NOMO-1 treated with dmso at 0.1 percent for 144 hours (cell line): ENCODE data around the gene SNAPC5.
A peak's percentile ranks its signal among the peaks of the same experiment; 100 is the strongest.
"Not testable (repeated sequence)": the region's sequence is repeated elsewhere in the genome, so short reads cannot be mapped to it uniquely, and the experiment has no call there.

ENCODE experiments used
- DNase-seq: peaks from one replicate; lab custom pipeline; 2025; ENCODE audit not compliant: unreplicated experiment; lab: John Stamatoyannopoulos, UW

Gene SNAPC5

DNA sequence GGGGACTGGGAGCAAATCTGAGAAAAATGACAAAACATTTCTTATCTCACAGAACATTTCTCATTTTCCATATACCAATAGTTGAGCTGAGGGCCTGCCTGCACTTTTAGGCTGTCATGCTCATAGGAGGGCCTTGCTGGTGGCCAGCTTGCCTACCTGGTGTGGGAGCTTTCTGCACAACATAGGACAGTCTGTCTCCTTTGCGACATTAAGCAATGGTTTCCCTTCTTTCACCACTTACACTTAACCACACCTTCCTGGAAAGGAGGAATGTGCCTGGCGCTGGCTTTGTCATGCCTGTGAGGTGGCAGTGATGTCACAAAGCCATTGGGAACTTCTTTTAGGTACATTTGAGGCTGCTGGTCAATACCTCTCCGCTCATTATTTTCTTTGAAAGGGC, 5.7 kb downstream of the SNAPC5 start:
- DNase-seq, result no peak

DNA sequence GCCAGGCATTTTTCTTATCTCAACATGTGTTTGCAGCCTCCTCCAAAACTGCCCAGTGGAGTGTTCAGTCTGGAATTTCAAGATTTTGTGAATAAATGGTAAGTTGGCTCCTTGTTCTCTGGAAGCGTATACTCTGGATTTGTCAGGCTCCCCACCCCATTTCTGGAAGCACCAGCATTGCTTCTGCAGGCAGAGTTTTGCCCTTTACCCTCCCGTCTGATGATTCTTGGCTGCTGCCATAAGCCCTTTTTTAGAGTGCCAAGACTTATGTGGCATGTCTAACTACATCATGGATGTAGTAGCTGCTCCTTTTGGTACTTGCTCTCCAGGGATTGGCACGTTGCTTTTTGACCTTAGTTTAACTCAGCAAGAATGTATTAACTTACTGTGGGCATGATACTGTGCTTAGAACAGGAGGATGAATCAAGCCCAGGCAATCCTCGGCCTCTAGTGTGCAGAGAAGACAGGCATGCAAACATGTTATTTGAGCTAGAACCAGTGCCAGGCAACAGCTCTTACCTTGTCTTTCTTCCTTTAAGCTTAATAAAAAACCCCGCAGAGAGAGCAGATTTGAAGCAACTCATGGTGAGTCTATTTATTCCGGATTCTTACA, 8.3 kb downstream of the SNAPC5 start:
- DNase-seq, result no peak

DNA sequence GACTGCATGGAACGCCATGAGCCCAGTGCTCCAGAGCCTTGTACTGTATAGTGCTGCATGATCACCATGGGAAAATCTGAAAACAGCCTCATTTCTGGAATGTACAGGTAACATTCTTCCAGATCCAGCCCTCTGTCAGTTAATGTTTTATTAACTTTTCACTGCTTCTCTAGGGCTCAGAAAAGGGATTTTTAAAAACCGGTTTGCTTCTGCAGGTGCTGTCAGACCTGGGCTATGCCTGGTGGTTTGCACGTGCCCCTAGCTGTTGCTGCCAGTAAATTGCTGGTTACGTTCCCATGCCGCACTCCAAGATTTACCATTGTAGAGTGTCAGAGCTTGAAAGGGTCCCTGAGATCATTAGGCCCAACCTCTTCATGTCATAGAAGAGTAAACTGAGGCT, 9.0 kb downstream of the SNAPC5 start:
- no peak for DNase-seq

DNA sequence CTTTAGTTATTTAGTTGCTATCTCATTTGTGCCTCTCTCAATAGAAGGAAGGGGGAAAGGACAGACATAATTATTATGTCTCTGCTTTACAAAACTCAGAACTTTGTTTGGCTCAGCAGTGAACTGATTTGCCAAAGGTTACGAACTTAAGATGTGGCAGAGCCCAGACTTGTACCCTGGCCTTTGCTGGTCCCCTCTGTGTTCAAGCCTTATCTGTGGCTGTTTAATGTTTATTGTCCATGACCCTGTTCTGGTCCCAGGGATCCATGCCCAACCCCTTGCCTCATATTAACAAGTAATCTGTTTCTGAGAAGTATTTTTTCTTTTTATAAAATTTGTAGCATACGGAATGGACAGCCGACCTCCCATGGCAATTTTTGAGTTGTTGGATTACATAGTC, 10.7 kb downstream of the SNAPC5 start:
- no peak for DNase-seq

DNA sequence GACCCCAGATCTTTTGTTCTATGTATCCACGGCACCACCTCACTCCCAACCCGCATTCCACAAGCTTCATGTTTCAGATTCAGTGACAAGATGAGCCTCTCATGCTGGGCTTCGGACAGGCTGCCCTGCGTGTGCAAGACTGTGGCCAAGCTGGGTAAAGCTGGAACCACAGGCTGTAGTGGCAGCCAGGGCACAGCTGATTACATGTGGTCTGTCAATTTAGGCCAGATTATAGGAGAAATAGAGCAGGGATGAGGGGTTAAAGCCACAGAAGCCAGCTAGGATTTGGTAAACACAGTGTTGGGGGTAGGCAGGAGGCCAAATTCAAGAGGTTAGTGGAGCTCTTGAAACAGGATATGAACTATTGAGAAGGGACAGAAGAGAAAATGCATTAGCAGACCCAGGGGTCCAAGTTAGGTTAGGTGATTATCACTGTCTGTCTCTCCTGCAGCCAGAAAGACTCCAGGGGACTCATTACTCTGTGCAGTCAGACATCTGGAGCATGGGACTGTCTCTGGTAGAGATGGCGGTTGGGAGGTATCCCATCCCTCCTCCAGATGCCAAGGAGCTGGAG, 12.9 kb downstream of the SNAPC5 start:
- DNase-seq, result no peak

DNA sequence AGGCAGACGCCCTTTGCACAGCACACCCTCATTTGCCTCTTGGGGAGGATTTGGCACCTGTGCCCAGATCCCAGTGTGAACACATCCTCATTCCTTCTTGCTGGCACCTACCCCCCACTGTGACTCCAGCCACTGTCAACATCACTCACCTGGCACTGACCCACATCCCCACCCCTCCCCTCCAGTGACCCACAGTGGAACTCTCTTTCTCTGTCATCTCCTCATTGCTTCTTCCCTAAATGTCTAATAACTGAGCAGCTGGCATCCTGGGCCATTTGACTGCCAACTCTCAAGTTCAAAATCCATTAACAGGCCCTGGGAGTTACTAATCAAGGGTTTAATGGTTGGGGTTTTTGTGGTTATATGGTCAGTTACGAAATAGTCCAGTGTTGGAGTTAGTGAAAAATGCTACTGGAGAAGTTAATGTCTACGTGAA, 14.4 kb downstream of the SNAPC5 start:
- DNase-seq, result peak; percentile 83

- DNase-seq, result no peak
Observed at GRCh38 chr15:66482539-66482938, 15.0 kb downstream of the SNAPC5 start.

- no peak for DNase-seq
Observed at GRCh38 chr15:66481107-66481856, 16.3 kb downstream of the SNAPC5 start.

- DNase-seq, result no peak
Observed at GRCh38 chr15:66480267-66480666, 17.3 kb downstream of the SNAPC5 start.

- no peak for DNase-seq
Observed at GRCh38 chr15:66477011-66477410, 20.6 kb downstream of the SNAPC5 start.

- DNase-seq, result no peak
Observed at GRCh38 chr15:66476535-66476934, 21.0 kb downstream of the SNAPC5 start.

DNA sequence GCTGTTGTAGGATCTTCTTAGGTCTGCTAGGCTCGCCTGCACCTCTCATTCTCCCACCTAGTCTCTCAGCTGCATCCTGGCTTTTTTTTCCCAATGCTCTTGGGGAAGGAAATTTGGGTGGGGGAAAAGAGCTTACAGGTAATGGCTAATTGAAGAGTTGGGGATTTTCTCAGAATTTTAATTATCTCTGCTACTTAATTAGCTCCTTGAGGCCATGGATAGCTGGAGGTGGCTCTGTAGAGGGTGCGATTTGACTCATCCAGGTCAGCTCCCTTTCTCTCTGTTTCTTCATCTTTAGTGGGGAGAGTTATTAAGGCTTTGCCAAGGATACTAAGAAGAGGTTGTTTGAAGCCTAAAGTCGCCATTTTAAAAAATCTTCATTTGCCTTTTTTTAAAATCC, 22.6 kb downstream of the SNAPC5 start:
- DNase-seq, result no peak

GRCh38 chr15:66474135-66474534, 23.4 kb downstream of the SNAPC5 start:
- DNase-seq, result no peak

- DNase-seq, result no peak
Observed at GRCh38 chr15:66472176-66472999, 25.2 kb downstream of the SNAPC5 start.

DNA sequence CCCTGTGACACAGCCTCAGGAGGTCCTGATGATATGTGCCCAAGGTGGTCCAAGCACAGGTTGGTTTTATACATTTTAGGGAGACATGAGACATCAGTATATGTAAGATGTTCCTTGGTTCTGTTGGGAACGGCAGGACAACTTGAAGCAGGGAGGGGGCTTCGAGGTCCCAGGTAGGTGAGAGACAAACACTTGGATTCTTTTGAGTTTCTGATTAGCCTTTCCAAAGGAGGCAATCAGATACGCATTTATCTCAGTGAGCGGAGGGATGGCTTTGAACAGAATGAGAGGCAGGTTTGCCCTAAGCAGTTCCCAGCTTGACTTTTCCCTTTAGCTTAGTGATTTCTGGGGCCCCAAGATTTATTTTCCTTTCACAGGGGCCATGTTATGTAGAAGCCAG, 26.7 kb downstream of the SNAPC5 start:
- not testable (repeated sequence) for DNase-seq

GRCh38 chr15:66467162-66468040, 30.2 kb downstream of the SNAPC5 start:
- not testable (repeated sequence) for DNase-seq

DNA sequence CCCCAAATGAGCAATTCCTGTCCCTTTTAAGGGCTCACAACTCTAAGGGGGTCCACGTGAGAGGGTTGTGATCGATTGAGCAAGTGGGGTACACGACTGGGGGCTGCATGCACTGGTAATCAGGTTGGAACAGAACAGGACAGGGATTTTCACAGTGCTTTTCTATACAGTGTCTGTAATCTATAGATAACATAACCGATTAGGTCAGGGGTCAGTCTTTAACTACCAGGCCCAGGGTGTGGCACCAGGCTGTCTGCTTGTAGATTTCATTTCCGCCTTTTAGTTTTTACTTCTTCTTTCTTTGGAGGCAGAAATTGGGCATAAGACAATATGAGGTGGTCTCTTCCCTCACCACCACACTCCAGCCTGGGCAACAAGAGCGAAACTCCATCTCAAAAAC, 32.3 kb downstream of the SNAPC5 start:
- peak; percentile 15 for DNase-seq

DNA sequence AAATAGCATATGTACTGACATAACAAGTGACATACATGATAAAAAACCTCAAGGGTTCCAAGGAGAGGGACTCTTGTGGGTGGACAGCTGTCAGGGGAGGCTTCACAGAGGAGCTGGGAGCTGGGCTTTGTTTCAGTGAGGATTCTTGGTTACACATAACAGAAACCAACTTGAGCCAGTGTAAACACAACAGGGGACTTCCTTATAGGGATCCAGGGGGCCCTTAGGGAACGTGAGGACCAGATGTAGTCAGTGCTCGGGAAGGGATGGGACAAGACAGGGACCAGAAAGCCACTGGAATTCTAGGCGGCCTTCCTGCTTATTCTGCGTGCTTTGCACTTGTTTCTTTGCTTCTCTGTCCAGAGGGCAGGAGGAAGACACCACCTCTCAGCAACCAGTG, 34.9 kb downstream of the SNAPC5 start:
- DNase-seq, result no peak

GRCh38 chr15:66461917-66462316, 35.6 kb downstream of the SNAPC5 start:
- DNase-seq, result no peak

DNA sequence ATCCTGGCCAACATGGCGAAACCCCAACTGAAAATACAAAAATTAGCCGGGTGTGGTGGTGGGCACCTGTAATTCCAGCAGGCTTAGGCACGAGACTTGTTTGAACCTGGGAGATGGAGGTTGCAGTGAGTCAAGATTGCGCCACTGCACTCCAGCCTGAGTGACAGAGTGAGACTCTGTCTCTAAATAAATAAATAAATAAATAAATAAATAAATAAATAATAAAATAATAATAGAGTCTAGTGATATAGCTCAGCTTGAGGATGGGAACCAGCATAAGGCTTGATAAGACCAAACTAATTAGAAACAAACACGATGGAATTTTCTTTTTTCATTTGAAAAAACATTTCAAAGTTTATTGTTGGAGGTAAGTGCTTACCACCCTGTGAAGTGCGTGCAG, 36.3 kb downstream of the SNAPC5 start:
- DNase-seq, result not testable (repeated sequence)
